BJ (cell line): ENCODE results near the gene ZNF443. TPM values are rescaled to one million over a fixed set of nuclear protein-coding genes. Genes with fewer than 3 reads are reported as not detected.

Experiments used
- CTCF ChIA-PET: fragments of 350-600 bp; formaldehyde crosslinking; extraction: SDS; loops from one replicate; lab custom pipeline; 2021; ENCODE audit warnings: antibody characterized with exemption, inconsistent platforms; lab: Yijun Ruan, JAX
- POLR2A ChIA-PET: fragments of 300-600 bp; sonication (Branson Sonifier 250); formaldehyde crosslinking; extraction: SDS; loops from one replicate; lab custom pipeline; 2021; ENCODE audit warnings: antibody characterized with exemption; lab: Charles Lee
- DNase-seq: peaks from one replicate; pipeline ENCODE4 v3.0.0-alpha.2; 2011; ENCODE audit warnings: low read depth
- H3K27me3 ChIP-seq: 2 replicates; pipeline ENCODE4 v1.6.0; 2011; ENCODE audit warnings: low read length; ENCODE audit not compliant: control insufficient read depth, insufficient read depth
- H3K36me3 ChIP-seq: 2 replicates; pipeline ENCODE4 v1.5.1; 2011; ENCODE audit warnings: low read length; ENCODE audit not compliant: control insufficient read depth, insufficient read depth
- H3K4me3 ChIP-seq: 2 replicates; pipeline ENCODE4 v1.5.1; 2011; ENCODE audit warnings: low read depth, mild to moderate bottlenecking, control low read depth, low read length
- CTCF ChIP-seq: IDR thresholded peaks from 2 replicates; pipeline ENCODE4 v1.5.1; 2011; ENCODE audit warnings: low read depth, mild to moderate bottlenecking, control low read depth, inconsistent platforms, low read length, moderate library complexity; ENCODE audit not compliant: insufficient read depth
- polyA plus RNA-seq: library from polyadenylated mRNA; depleted of rRNA; stranded (reverse); fragments of >200 nt; gene quantifications from 2 replicates; pipeline ENCODE4 v1.2.3, GENCODE V29; 2011; rRNA removed

Gene ZNF443
- polyA plus RNA-seq, 1 experiment, result 0.56 TPM

GRCh38 chr19:12380444-12380737 lies 60.4 kb downstream of the ZNF443 start:
- H3K27me3 ChIP-seq, result no peaks in the 10 kb centered on the region
- POLR2A ChIA-PET, result no interaction called here
- no peak overlapping the region for H3K4me3 ChIP-seq
- DNase-seq, result no peak
- CTCF ChIA-PET, result no interaction called here
- no peaks in the 10 kb centered on the region for H3K36me3 ChIP-seq
- no peak for TF ChIP-seq CTCF

- Histone ChIP-seq H3K4me3 (no peak overlapping the region), H3K36me3 (no peaks in the 10 kb centered on the region), H3K27me3 (no peaks in the 10 kb centered on the region)
- TF ChIP-seq CTCF, result no peak
- no peak for DNase-seq
- ChIA-PET CTCF (no interaction called here), POLR2A (no interaction called here)
These were observed 60.9 kb downstream of the ZNF443 start for GRCh38 chr19:12379732-12380443.

Other genes starting within 250 kb of the ZNF443 start
- 2.9 and 3.5 TPM in 2 replicates for gene ZNF44, start 146.1 kb downstream of the ZNF443 start, polyA plus RNA-seq
- gene ZNF563, start 107.4 kb downstream of the ZNF443 start, polyA plus RNA-seq, result 1.4 and 2.1 TPM in 2 replicates
- 0.36 and 1.0 TPM in 2 replicates for gene ZNF442, start 75.3 kb downstream of the ZNF443 start, polyA plus RNA-seq
- gene ZNF799, start 39.8 kb downstream of the ZNF443 start, polyA plus RNA-seq, result 0.63 and 1.3 TPM in 2 replicates
- gene ZNF709, start 43.8 kb upstream of the ZNF443 start, polyA plus RNA-seq, result 0.59 and 1.1 TPM in 2 replicates
- gene ZNF564, start 110.5 kb upstream of the ZNF443 start, polyA plus RNA-seq, result 1.4 and 2.9 TPM in 2 replicates
- 1.6 and 3.7 TPM in 2 replicates for gene ZNF490, start 169.8 kb upstream of the ZNF443 start, polyA plus RNA-seq
- gene ZNF791, start 169.9 kb upstream of the ZNF443 start, polyA plus RNA-seq, result 7.7 and 10.5 TPM in 2 replicates
- 31.7 and 66.9 TPM in 2 replicates for gene MAN2B1, start 225.7 kb upstream of the ZNF443 start, polyA plus RNA-seq
- 6.1 and 9.3 TPM in 2 replicates for gene WDR83, start 225.8 kb upstream of the ZNF443 start, polyA plus RNA-seq
- gene DHPS, start 240.9 kb upstream of the ZNF443 start, polyA plus RNA-seq, result 64.7 and 92.2 TPM in 2 replicates
- not detected in 2 replicates for gene GNG14, start 247.0 kb upstream of the ZNF443 start, polyA plus RNA-seq